Uterus (tissue), 4 donors: ENCODE measurements around the gene EIF5. TPM values are rescaled to one million over a fixed set of nuclear protein-coding genes. Genes with fewer than 3 reads are reported as not detected.
A peak's percentile ranks its signal among the peaks of the same experiment; 100 is the strongest.

ENCODE experiments used
- DNase-seq, 2 donors: peaks; one replicate each; pipeline ENCODE4 v3.0.0-alpha.2; 2019 to 2020
- H3K27ac ChIP-seq, 2 donors: fragments of 200-600 bp; sonication (generic); 1 replicate in 1 of 2; 2 replicates in 1 of 2; pipeline ENCODE4 v1.5.1; 2016 to 2018
- H3K27me3 ChIP-seq, 2 donors: fragments of 200-600 bp; sonication (generic); one replicate each; pipeline ENCODE4 v1.5.1; 2018 to 2019; ENCODE audit warnings: control low read depth in 1 of 2
- H3K36me3 ChIP-seq, 2 donors: fragments of 200-600 bp; sonication (generic); one replicate each; pipeline ENCODE4 v1.5.1; 2019; ENCODE audit warnings: control low read depth in 1 of 2
- H3K4me1 ChIP-seq, 2 donors: fragments of 200-600 bp; sonication (generic); one replicate each; pipeline ENCODE4 v1.5.1; 2018 to 2019; ENCODE audit warnings: control low read depth in 1 of 2
- H3K4me3 ChIP-seq, 2 donors: fragments of 200-600 bp; sonication (generic); 1 replicate in 1 of 2; 2 replicates in 1 of 2; pipeline ENCODE4 v1.5.1; 2018 to 2019; ENCODE audit warnings: mild to moderate bottlenecking in 1 of 2
- H3K9me3 ChIP-seq, 2 donors: fragments of 200-600 bp; sonication (generic); one replicate each; pipeline ENCODE4 v1.5.1; 2019; ENCODE audit warnings: control low read depth in 1 of 2
- CTCF ChIP-seq, 4 experiments: fragments of 200-600 bp in 2 of 4; fragments of 450-650 bp in 2 of 4; sonication (generic) in 2 of 4; IDR thresholded peaks; one replicate each; pipeline ENCODE4 v1.5.1; 2016 to 2019; ENCODE audit warnings: antibody characterized with exemption in 4 of 4, mild to moderate bottlenecking in 2 of 4, moderate library complexity in 1 of 4
- POLR2A ChIP-seq, 2 donors: fragments of 450-650 bp; IDR thresholded peaks; one replicate each; pipeline ENCODE4 v1.6.1; 2016; ENCODE audit warnings: antibody characterized with exemption in 2 of 2, mild to moderate bottlenecking in 1 of 2, moderate library complexity in 1 of 2
- intact Hi-C: fragments of 100-400 bp; cut with DNase I; formaldehyde crosslinking; loops from one replicate; pipeline ENCODE4 v1.15.1; 2023; ENCODE audit warnings: low total_unique reads
- total RNA-seq, 4 donors: library from RNA; depleted of rRNA in 3 of 4; stranded (reverse); fragments of >200 nt in 3 of 4; gene quantifications; one replicate each; pipeline versions ENCODE4 v1.1.0 to v1.2.4, GENCODE V29; 2014 to 2023
- donor health status: DM: yes; HTN: yes; CAD: no.

EIF5 gene
- 100 to 1,000 TPM in 2 of 4 donors, 10 to 100 TPM in 2; 66.5 to 159 (median 113) TPM for total RNA-seq

GRCh38 chr14:103333754-103334643 lies at the start of gene EIF5:
Gene EIF5, plus strand, starts transcription at chr14:103334237. Its CDS starts 1,624 bp downstream, at chr14:103335861.
- no peaks in the 10 kb centered on the region for H3K36me3 ChIP-seq
- no peaks in the 10 kb centered on the region for H3K27me3 ChIP-seq
- intact Hi-C loops: no loop called here
- DNase-seq: peak; percentile 99
- H3K9me3 ChIP-seq: no peaks in the 10 kb centered on the region
- TF ChIP-seq POLR2A (IDR thresholded peaks at IDR 0.05): peak; percentile 96 to 99
- peak in 3 of 4 experiments; percentile 36 to 77 (median 50) for TF ChIP-seq CTCF (IDR thresholded peaks at IDR 0.05)
- peak within 1 kb of the TSS; percentile 67 to 99 for H3K4me3 ChIP-seq
- H3K4me1 ChIP-seq: peaks cover 0 to 11% of the 10 kb centered on the region in 2 donors
- H3K27ac ChIP-seq: peak within 1 kb of the TSS; percentile 98 to 100

GRCh38 chr14:103284574-103285467 lies 49.2 kb upstream of the EIF5 start:
- DNase-seq: no peak
- no peaks in the 10 kb centered on the region for H3K4me1 ChIP-seq
- H3K27ac ChIP-seq: no peak overlapping the region
- no peaks in the 10 kb centered on the region for H3K36me3 ChIP-seq
- no peaks in the 10 kb centered on the region for H3K9me3 ChIP-seq
- intact Hi-C loops: no loop called here
- no peaks in the 10 kb centered on the region for H3K27me3 ChIP-seq
- H3K4me3 ChIP-seq: no peak overlapping the region
- TF ChIP-seq POLR2A (IDR thresholded peaks at IDR 0.05): no peak
- TF ChIP-seq CTCF (IDR thresholded peaks at IDR 0.05): no peak

GRCh38 chr14:103286460-103286859 lies 47.6 kb upstream of the EIF5 start:
- no peaks in the 10 kb centered on the region for H3K27me3 ChIP-seq
- H3K4me1 ChIP-seq: no peaks in the 10 kb centered on the region
- no peak for DNase-seq
- H3K4me3 ChIP-seq: no peak overlapping the region
- no peak overlapping the region for H3K27ac ChIP-seq
- H3K9me3 ChIP-seq: no peaks in the 10 kb centered on the region
- TF ChIP-seq CTCF (IDR thresholded peaks at IDR 0.05): no peak
- intact Hi-C loops: no loop called here
- no peaks in the 10 kb centered on the region for H3K36me3 ChIP-seq

- intact Hi-C loops: no loop called here
- Histone ChIP-seq H3K9me3 (no peaks in the 10 kb centered on the region), H3K4me3 (no peak overlapping the region), H3K27ac (no peak overlapping the region), H3K36me3 (no peaks in the 10 kb centered on the region), H3K4me1 (no peaks in the 10 kb centered on the region), H3K27me3 (no peaks in the 10 kb centered on the region)
- no peak for TF ChIP-seq POLR2A (IDR thresholded peaks at IDR 0.05)
- TF ChIP-seq CTCF (IDR thresholded peaks at IDR 0.05): no peak
- no peak for DNase-seq
Measured at GRCh38 chr14:103286968-103287850, 46.8 kb upstream of the EIF5 start.
